Stimulated activated CD4-positive, alpha-beta T cell treated with anti-CD3 and anti-CD28 coated beads, TNF-alpha, amount 100 ng/mL, for 4 hours (primary cell): Measurements from ENCODE around the gene FAM98B.

Experiments used
- DNase-seq, 3 experiments: peaks; one replicate each; pipeline ENCODE4 v3.0.0-alpha.2; 2020; ENCODE audit warnings: low read depth in 3 of 3

Gene FAM98B

DNA sequence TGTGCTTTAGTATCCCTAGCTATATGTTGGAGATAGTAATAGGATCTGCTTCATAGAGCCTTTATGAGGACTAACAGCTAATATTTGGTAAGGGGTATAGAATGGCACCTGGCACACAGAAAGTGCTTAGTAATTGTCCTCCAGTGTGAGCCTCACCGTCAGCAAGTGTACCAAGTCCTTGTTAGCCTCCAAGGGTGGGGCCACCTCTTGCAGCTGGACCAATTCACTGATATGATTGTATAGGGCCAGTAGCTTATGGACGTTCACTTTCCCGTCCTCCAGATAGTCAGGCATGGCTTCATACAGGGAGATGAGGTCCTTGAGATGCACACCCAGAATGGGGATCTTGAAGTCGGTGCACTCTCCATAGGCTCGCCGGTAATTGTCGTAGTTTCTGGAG is 53.6 kb downstream of the FAM98B start:
- DNase-seq = no peak

DNA sequence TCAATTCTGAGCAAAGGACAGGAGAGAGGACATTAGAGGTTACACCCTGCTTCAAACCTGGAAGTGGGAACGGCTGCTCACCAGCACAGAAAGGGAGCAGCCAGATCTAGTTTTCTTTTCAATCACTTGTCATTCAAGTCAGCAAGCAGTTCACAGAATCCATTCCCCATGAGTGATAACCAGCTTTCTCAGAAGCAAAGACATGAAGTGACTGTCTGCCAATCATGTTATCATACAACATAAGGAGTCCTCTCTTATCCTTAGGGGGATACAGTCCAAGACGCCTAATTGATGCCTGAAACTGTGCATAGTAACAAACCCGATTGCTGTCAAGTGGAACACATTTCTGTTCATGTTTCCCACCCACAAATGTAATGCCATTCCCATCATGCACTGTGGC is 54.7 kb downstream of the FAM98B start:
- no peak for DNase-seq

DNA sequence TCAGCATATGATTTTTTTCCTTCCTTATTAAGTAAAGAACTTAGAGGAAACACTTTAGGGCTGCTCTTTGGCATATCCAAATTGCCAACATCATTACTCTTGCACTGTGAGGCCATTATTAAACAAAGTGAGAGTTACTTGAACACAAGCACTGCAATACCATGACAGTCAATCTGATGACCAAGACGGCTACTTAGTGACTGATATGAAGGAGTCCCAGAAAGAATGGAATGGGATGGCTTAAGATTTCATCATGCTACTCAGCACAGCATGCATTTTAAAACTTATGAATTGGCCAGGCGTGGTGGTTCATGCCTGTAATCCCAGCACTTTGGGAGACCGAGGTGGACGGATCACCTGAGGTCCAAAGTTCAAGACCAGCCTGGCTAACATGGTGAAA is 55.2 kb downstream of the FAM98B start:
- DNase-seq = no peak

DNA sequence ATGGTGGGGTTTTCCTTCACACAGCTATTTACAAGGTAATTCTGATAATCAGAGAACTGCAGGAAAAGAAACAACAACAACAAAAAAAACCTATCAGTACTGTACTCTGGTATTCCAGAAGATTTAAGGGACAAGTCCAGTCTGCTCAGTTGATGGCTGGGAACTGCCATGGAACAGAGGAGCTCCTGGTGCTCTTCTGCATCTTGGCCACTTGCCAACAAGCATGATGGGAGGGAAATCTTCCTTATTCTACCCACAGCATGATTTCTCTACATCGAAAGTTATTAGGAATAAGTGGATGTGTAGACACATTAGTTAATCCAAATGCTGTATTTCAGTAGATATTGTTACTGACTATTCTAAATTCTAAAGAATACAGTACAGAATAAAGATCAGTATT is 59.0 kb downstream of the FAM98B start:
- no peak for DNase-seq

DNA sequence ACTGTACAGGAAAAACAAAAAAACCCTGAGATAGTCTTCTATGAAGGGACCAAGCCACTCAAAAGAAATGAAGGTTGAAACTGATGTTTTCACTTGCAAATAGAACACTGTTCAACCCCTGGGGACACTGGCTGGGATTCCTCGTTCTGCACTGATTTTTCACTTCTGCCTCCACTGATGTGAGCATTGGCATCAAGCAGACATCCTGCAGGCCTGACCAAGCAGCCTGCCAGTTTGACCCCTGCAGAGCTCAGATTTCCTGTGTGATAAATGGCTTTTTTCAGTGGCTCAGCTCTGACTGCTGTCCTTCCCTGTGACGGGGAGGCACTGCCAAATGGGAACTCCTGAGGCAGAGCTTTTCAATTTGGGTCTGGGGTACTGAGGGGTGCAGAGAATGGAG is 60.7 kb downstream of the FAM98B start:
- no peak for DNase-seq

DNA sequence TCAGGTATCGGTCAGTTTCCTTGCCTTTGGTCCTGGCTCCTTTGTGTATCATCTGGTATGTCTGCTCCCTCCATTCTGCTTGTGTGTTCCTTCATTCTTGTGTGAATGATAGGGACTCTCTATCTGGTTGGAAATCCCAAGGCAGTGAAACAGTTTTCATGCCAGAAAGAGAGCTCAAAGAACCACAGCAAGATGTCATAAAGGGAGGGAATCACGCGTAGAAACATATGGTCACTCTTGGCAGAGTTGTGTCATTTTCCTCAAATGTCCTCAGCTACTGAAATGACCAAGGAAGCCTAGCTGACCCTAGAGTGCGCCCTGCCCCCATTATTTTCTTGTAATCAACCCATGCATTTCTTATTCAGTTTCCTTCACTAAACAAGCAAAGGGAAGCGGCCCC is 62.7 kb downstream of the FAM98B start:
- DNase-seq = no peak

DNA sequence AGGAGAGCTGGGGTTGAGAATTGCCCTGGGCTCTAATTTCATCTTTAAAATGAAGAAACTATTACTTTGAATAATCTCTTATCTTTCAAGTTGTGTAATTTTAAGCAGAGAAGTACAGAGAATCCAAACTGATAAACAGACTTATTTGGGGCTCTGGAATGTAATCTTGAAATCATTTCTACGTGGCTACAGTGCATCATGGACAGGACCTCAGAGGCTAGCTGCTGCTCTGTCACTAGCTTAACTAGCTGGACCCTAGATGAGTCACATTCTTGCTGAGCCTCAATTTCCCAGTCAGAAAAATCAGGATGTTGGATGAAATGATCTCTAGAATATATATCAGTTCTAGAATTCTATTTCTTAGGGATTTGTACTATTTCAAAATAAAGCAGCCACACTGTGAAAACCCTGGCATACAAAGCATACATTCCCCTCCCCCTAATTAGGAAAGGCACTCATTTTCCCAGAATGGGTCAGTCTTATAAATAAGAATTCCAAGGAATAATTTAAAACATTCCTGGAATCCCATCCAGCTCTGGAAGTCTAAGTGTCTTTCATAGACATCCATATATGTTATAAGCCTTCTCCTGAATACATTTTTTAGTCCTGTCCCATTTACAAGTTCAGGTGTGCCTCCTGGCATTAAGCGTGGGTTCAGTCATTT is 63.5 kb downstream of the FAM98B start:
- DNase-seq = no peak

DNA sequence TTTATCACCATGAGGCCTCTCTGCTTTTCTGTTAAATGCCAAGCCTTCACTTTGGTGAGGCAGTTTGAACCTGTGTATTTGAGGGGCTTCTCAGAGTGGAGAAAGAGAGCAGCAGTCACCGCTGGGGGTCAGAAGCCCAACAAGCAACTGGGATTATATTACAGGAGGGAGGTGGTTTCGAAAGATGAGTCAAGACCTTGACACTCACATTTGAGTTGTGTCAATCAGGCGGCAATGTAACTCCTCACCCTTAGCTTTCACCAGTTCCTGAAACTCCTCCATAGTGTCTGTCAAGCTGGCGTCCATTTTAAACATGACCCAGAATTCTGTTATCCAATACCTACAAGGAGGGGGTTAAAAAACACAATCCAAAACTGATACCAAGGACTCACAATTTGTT is 64.2 kb downstream of the FAM98B start:
- no peak for DNase-seq

DNA sequence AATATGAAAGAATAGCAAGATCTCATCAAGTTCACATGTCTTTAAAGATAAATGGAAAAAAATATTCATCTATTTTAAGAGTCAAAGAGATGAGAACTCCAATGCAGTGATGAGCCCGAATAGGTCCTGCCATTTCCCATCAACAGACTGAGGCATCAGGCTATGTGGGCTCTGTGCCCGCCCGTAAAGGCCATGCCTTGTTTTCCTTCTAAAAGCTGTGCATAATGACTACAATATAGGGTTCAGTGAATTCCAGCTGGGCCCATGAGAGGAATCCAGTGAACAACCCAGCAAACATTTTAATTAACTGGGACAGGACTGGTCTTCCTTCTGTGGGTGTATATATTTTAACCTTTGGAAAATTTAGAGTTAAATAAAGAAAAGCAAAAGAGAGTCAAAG is 66.1 kb downstream of the FAM98B start:
- DNase-seq = no peak

DNA sequence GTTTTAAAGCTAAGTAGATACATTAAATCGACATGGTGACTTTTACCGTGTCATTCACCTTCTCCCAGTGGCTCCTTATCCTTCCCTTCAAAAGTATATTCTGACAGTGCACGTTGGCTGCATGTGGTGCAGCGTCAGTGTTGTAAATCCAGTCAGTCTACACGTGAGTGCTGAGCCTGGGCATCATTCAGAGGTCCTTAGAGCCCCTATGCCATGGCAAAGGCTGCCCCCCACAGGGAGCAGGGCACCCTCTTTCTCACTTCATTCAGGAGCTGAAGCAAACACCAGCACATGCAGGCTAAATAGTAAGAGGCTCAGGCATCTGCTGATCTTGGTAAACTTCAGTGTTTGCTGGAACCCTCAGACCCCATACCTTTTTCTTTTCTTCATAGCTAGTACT is 67.4 kb downstream of the FAM98B start:
- DNase-seq = no peak

DNA sequence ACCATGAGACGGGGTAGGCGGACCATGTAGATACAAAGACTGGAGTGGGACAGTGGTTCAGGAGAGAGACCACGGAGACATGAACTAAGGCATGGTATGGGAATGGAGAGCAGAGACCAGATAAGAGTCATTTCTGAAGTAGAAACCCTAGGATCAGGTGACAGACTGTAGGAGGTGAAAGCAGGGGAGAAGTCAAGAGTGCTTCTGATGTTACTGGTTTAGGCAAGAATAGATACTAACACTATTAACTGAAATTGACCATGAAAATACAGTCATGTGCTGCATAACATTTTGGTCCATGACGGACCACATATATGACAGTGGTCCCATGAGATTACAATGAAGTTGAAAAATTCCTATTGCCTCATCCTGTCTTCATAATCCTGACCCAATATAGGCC is 69.0 kb downstream of the FAM98B start:
- DNase-seq = no peak

DNA sequence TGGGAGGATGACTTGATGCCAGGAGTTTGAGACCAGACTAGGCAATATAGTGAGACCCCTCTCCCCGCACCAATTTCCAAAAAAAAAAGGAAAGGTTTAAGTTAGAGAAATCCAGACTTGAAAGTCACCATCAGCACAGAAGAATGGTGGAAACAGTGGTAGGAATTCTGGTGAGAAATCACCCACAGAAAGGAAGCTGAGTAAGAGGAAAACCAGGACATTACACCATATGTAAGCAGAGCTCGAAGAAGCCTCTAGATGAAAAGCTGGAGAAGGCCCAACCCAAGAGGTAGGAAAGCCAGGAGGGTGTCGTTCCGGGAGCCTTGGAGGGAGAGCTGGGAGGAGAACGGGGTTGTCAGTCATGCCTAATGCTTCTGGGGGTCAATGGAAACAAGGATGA is 70.2 kb downstream of the FAM98B start:
- DNase-seq = no peak

DNA sequence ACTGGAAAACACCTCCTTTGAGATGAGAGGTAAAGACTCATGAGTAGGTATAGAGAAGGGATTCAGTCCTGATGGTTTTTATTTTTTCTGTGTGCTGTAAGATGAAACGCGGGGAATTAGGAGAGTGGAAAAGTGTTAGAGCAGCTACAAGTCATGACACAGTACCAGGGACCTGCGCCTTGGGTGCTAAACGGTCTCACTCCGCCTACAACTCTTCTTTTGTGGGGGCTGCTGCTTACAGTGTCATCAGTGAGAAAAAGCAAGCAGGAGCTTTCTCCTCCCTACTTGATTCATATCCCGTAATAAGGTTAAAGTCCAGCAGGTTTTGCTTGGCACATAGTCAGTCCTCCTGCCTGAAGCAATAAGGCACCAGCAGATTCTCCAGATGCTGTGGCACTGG is 71.6 kb downstream of the FAM98B start:
- DNase-seq = no peak

DNA sequence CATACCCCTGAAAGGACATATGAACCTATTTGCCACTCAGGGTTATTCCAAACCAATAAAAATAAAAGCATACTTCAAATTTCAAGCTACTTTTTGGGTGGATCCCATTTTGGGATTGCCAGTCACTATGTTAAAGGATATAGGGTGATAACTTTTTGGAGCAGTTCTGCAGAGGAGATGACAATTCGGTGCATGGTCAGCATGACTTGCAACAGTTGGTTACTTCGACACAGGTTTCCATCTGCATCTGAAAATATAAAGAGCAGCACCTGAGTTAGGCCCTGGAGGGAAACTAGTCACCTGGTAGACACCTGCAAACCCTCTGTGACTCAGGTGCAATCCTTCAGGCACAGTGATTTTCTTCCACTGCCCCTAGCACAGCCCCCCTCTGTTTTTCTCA is 72.2 kb downstream of the FAM98B start:
- no peak for DNase-seq

DNA sequence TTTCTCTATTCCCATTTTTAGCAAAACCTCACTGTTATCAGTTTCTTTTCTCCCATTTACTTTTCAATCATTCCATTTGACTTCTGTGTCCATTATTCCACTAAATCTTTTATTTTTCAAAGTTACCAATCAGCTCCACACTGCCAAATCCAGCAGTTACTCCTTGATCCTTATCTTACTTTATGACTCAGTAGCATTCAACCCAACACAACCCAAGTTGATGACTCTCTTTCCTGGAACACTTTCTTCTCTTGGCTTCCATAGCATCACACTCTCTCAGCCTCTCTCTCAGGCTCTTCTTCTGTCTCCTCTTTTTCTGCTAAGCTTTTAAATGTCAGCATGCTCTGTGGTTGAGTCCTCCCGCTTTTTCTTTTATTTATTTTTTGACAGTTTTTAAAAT is 74.4 kb downstream of the FAM98B start:
- DNase-seq = no peak

DNA sequence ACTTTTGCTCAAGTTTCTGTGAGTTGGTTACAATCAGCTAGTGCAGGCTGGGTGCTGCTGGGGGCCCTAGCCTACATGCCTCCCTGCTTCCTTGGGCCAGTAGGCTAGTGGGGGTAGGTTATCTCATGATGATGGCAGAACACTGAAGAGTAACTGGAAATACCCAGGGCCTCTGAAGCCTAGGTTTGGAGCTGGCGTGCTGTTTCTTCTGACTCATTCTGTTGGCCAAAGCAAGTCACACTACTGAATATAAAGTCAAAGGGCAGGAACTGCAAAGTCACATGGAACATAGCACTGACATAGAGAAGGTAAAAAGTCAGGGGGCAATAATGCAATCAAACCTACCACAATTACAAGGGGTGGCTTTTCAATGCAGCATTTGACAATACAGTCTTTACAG is 76.2 kb downstream of the FAM98B start:
- DNase-seq = no peak

DNA sequence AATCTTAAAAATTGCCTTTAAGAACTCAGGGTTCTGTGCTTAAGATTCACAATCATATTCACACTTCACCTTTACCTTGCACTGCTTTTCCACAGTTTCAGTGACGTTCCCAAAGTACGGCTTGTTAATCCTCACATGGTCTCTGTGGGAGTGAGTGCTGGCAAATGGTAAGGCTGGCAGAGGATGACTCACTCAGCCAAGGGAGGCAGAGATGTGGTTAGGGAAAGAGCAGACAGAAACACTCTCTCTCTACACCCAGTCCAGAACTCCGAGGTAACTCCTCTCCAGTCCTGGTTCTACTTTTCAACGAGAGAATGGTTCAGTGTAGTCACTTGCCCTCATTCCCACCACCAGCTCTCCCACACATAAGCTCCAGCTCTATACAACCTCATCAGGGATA is 77.6 kb downstream of the FAM98B start:
- no peak for DNase-seq

DNA sequence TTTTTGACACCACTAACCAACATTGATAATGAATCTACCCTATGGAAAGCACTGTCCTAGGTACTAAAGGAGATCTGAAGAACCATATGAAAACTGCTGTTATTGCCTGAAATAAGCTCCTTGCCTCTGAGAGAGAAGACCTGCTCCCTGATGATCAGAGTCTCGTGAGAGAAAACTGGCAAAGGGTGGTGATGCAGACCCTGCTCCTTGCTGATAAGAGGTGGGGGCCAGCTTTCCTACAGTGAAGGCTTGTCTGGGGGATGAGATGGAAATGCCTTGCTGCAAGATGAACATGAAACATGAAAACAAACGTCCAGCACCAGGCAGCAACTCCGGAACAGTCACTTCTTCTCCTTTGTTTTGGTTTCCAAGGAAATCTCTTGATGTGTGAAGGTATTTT is 78.8 kb downstream of the FAM98B start:
- no peak for DNase-seq

DNA sequence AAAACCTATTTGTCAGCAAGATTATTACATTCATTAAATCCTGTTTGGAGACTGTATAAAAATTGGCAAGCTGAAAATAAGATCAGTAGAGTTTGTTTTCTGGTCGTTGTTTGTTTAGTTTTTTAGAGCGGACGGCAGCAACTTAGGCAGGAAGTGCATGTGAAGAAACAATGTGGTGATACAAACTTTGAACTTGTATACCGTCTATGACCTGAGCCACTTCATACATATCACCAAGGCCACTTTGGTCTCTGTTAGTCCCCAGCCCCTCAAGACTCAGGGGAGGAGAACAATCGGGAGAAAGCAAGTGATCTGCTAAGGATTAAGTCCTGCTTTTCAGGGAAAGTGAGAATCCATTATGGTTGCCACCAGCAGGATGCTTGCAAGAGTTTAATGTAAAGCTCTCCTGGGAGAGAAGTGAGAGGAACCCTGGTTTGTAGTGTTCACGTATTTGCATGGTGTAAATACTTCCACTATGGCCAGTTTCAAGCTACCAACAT is 79.5 kb downstream of the FAM98B start:
- no peak for DNase-seq

DNA sequence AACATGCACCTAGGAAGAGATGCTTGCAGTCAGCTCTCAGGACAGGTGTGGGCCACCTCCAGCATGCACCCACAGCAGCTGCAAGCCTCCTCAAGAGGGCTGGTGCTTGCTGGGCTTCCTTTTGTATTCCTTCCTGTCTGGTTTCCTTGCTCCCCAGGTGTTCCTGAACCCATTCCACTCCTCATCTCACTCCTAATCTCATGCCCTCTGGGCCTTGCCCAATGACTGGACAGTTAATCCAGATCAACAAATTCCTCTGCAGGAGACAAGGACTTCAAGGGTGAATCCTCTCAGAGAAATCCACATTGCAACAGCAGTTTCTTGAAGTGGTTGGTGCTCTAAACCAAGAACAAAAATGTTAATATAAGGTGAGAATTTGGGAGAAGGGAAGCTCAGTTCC is 80.0 kb downstream of the FAM98B start:
- DNase-seq = no peak

DNA sequence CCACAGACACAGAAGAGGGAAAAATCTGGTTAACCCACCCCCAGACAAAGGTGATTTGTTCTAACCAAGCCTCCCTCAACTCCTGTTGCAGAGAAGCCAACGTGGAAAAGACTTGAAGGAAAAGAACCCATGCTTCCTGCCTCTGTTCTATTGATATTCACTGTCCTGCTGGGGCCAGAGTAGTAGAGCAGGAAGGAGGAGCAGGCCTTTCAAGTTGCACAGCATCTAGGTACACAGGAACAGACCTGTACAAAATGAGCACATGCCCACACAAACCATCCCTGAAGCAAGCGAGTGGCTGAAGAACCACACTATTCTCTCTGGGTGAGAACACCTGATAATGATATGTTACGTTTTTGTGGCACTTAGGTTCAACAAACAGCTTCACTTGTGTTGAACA is 80.8 kb downstream of the FAM98B start:
- no peak for DNase-seq

DNA sequence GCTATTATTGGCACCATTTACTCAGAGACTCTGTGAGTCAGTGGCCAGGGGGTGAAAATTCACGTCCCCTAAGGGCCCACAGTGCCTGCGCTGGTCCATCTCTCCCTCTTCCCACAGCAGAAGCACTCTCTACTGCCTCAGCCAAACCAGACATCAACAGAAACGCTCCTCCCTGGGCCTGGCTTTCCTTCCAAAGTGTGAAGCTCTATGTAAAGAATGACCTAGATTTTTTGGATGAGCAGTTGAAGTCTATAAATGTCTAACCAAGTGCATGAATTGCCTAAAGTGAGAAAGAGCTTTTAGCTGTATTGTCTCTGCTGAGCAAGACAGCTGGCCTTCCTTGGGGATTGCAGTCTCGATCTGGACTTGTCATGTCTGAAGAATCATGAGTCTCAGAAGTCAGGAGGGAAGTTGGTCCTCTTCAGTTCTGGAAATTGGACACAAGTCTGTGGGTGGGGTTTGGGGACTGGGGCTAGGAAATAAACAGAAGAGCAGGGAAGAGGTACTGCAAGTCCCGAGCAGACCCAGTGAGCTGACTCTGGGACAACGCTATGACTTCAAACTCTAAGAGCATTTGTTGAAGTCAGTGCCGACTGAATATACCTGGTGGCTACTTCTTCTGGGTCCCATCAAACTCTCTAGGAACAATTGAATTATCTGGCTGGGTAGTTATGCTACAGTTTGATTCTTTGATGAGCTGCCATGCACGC is 81.7 kb downstream of the FAM98B start:
- no peak for DNase-seq

DNA sequence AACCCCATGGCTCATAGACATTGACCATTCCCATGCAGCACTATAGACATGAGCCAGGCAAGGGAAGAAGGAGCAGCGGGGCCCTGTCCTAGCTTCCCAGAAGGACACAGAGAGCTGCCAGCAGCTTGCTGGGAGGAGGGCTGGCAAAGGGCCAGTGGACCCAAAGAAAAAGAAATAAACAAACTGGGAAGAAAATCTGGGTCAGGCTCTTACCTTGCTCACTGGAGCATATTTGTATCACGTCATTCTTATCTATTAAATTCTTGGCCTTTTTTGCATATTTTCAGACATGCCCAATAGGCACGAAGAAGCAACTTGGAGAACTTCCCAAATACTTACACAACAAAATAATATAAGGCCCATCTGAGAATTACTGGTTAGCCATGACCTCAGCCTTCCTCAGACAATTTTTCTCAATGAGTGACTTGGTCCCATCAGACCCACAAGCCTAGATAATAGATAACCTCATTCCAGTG is 82.3 kb downstream of the FAM98B start:
- DNase-seq = no peak
